GM23338 (cell line): ENCODE results near the gene TMEM163. TPM values are rescaled to one million over a fixed set of nuclear protein-coding genes. Genes with fewer than 3 reads are reported as not detected.

ENCODE experiments used
- ATAC-seq: fragments of 200-7000 bp; cut with Tn5 transposase; 3 replicates; pipeline ENCODE4 v1.9.1; 2020
- DNase-seq: peaks from one replicate; pipeline ENCODE4 v3.0.0-alpha.2; 2015; ENCODE audit warnings: low spot score
- H2AFZ ChIP-seq: fragments of 200-600 bp; sonication (generic); 2 replicates; pipeline ENCODE4 v1.8.0; 2016; ENCODE audit warnings: antibody characterized with exemption, mild to moderate bottlenecking, moderate library complexity
- H3F3A ChIP-seq: fragments of 200-600 bp; sonication (generic); replicated peaks from 2 replicates; pipeline ENCODE4 v1.8.0; 2017; ENCODE audit warnings: antibody characterized with exemption, mixed run types, low read depth
- H3K27ac ChIP-seq: fragments of 200-600 bp; sonication (generic); 2 replicates; pipeline ENCODE4 v1.6.1; 2016; ENCODE audit warnings: low read depth
- H3K27me3 ChIP-seq: fragments of 200-600 bp; sonication (generic); 2 replicates; pipeline ENCODE4 v1.8.0; 2016; ENCODE audit warnings: mild to moderate bottlenecking, mixed run types, moderate library complexity; ENCODE audit not compliant: insufficient read depth
- H3K36me3 ChIP-seq: fragments of 200-600 bp; sonication (generic); 2 replicates; pipeline ENCODE4 v1.8.0; 2016; ENCODE audit warnings: mild to moderate bottlenecking; ENCODE audit not compliant: insufficient read depth
- H3K4me1 ChIP-seq: fragments of 200-600 bp; sonication (generic); 2 replicates; pipeline ENCODE4 v1.8.0; 2016; ENCODE audit warnings: mild to moderate bottlenecking, moderate library complexity; ENCODE audit not compliant: insufficient read depth
- H3K4me2 ChIP-seq: fragments of 200-600 bp; sonication (generic); 2 replicates; pipeline ENCODE4 v1.7.1; 2017; ENCODE audit warnings: mixed run types
- H3K4me3 ChIP-seq: fragments of 200-600 bp; sonication (generic); 2 replicates; pipeline ENCODE4 v1.6.1; 2016; ENCODE audit warnings: mixed run types
- H3K79me2 ChIP-seq: fragments of 200-600 bp; sonication (generic); replicated peaks from 2 replicates; pipeline ENCODE4 v1.8.0; 2017; ENCODE audit warnings: mild to moderate bottlenecking; ENCODE audit not compliant: insufficient read depth
- H3K9me2 ChIP-seq: fragments of 200-600 bp; sonication (generic); 2 replicates; pipeline ENCODE4 v1.8.0; 2017; ENCODE audit not compliant: insufficient read depth
- H4K20me1 ChIP-seq: fragments of 200-600 bp; sonication (generic); replicated peaks from 2 replicates; pipeline ENCODE4 v1.8.0; 2017; ENCODE audit warnings: mild to moderate bottlenecking; ENCODE audit not compliant: insufficient read depth
- H3K27ac Mint-ChIP-seq: 2 replicates; pipeline ENCODE4 v1.8.0; 2020; ENCODE audit warnings: inconsistent platforms, mild to moderate bottlenecking, moderate library complexity, mixed read lengths
- H3K27me3 Mint-ChIP-seq: 3 replicates; pipeline ENCODE4 v1.8.0; 2022; ENCODE audit warnings: low read depth, mild to moderate bottlenecking, moderate library complexity, mixed read lengths, inconsistent platforms; ENCODE audit not compliant: insufficient read depth, poor library complexity
- H3K36me3 Mint-ChIP-seq: 3 replicates; pipeline ENCODE4 v1.8.0; 2021; ENCODE audit warnings: low read depth, mild to moderate bottlenecking, inconsistent platforms, moderate library complexity, mixed read lengths
- H3K4me1 Mint-ChIP-seq: 3 replicates; pipeline ENCODE4 v1.8.0; 2020; ENCODE audit warnings: mild to moderate bottlenecking, inconsistent platforms, mixed read lengths
- H3K4me3 Mint-ChIP-seq: 3 replicates; pipeline ENCODE4 v1.8.0; 2021; ENCODE audit warnings: moderate library complexity, mild to moderate bottlenecking, inconsistent platforms, mixed read lengths
- H3K9me3 Mint-ChIP-seq: 3 replicates; pipeline ENCODE4 v1.8.0; 2020; ENCODE audit warnings: moderate library complexity, mild to moderate bottlenecking, inconsistent platforms, mixed read lengths
- EZH2 ChIP-seq: fragments of 200-600 bp; sonication (generic); IDR thresholded peaks from one replicate; pipeline ENCODE4 v1.8.0; 2017; ENCODE audit warnings: antibody characterized with exemption, mild to moderate bottlenecking, low read depth; ENCODE audit not compliant: unreplicated experiment
- NANOG ChIP-seq: IDR thresholded peaks from 2 replicates; pipeline ENCODE4 v1.6.1; 2016; ENCODE audit warnings: antibody characterized with exemption, borderline replicate concordance
- POLR2AphosphoS5 ChIP-seq: IDR thresholded peaks from 2 replicates; pipeline ENCODE4 v1.6.1; 2016; ENCODE audit warnings: antibody characterized with exemption, low read depth
- STAT1 ChIP-seq: IDR thresholded peaks from one replicate; pipeline ENCODE4 v1.6.1; 2016; ENCODE audit warnings: antibody characterized with exemption; ENCODE audit not compliant: unreplicated experiment
- ZNF114 ChIP-seq: fragments of 250-450 bp; sonication (Bioruptor Pico); IDR thresholded peaks from 2 replicates; pipeline ENCODE4 v1.5.0; 2020; ENCODE audit warnings: mild to moderate bottlenecking, moderate library complexity
- polyA plus RNA-seq: library from polyadenylated mRNA; unstranded; fragments of >200 nt; fragmentation: Nextera tagmentation; extraction: Ambion mirVana; gene quantifications from 2 replicates; pipeline ENCODE4 v1.2.1, GENCODE V29; 2016
- total RNA-seq: library from RNA; depleted of rRNA; stranded (reverse); fragments of >200 nt; shearing (Covaris generic); gene quantifications from 2 replicates; pipeline ENCODE4 v1.2.3, GENCODE V29; 2014
- TF ChIP-seq, protein P1 (sequence below): fragments of 250-450 bp; sonication (Bioruptor Pico); IDR thresholded peaks from 2 replicates; pipeline ENCODE4 v1.5.0; 2020; ENCODE audit warnings: mild to moderate bottlenecking, moderate library complexity
- TF ChIP-seq, protein P2 (sequence below): IDR thresholded peaks from one replicate; pipeline ENCODE4 v1.6.1; 2018; ENCODE audit warnings: antibody characterized with exemption; ENCODE audit not compliant: unreplicated experiment
- TF ChIP-seq, protein P3 (sequence below), 2 experiments: fragments of 200-600 bp in 1 of 2; sonication (generic) in 1 of 2; conservative IDR thresholded peaks; 2 replicates each; pipeline versions ENCODE4 v1.5.1 to v1.6.1; 2016 to 2017; ENCODE audit warnings: antibody characterized with exemption in 2 of 2, low read depth in 2 of 2, mild to moderate bottlenecking in 2 of 2, moderate library complexity in 1 of 2
- TF ChIP-seq, protein P4 (sequence below): IDR thresholded peaks from 2 replicates; pipeline ENCODE4 v1.6.1; 2016; ENCODE audit warnings: antibody characterized with exemption

The TMEM163 gene
- total and polyA plus RNA-seq, 2 experiments from 2014 or later, result 1.1 to 1.8 TPM

DNA sequence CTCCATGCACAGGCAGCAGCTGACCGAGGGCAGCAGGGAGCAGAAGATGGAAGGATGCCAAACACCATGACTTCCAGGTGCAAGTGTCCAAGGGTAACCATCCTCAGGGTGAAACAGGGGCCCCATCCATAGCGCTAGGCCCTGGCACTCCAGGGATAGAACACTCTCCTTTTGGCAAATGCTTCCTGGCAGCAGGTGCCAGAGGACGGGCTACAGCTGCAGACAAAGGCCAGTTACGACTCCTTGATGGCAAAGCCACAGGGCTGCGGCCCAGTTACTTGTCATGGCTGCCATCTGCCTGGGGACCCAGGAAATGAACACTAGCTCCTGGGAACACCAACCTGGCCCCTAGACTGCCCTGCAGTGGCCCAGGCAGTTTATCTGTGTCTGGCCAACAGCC is 178.8 kb downstream of the TMEM163 start (continued):
- TF ChIP-seq, protein P1, sequence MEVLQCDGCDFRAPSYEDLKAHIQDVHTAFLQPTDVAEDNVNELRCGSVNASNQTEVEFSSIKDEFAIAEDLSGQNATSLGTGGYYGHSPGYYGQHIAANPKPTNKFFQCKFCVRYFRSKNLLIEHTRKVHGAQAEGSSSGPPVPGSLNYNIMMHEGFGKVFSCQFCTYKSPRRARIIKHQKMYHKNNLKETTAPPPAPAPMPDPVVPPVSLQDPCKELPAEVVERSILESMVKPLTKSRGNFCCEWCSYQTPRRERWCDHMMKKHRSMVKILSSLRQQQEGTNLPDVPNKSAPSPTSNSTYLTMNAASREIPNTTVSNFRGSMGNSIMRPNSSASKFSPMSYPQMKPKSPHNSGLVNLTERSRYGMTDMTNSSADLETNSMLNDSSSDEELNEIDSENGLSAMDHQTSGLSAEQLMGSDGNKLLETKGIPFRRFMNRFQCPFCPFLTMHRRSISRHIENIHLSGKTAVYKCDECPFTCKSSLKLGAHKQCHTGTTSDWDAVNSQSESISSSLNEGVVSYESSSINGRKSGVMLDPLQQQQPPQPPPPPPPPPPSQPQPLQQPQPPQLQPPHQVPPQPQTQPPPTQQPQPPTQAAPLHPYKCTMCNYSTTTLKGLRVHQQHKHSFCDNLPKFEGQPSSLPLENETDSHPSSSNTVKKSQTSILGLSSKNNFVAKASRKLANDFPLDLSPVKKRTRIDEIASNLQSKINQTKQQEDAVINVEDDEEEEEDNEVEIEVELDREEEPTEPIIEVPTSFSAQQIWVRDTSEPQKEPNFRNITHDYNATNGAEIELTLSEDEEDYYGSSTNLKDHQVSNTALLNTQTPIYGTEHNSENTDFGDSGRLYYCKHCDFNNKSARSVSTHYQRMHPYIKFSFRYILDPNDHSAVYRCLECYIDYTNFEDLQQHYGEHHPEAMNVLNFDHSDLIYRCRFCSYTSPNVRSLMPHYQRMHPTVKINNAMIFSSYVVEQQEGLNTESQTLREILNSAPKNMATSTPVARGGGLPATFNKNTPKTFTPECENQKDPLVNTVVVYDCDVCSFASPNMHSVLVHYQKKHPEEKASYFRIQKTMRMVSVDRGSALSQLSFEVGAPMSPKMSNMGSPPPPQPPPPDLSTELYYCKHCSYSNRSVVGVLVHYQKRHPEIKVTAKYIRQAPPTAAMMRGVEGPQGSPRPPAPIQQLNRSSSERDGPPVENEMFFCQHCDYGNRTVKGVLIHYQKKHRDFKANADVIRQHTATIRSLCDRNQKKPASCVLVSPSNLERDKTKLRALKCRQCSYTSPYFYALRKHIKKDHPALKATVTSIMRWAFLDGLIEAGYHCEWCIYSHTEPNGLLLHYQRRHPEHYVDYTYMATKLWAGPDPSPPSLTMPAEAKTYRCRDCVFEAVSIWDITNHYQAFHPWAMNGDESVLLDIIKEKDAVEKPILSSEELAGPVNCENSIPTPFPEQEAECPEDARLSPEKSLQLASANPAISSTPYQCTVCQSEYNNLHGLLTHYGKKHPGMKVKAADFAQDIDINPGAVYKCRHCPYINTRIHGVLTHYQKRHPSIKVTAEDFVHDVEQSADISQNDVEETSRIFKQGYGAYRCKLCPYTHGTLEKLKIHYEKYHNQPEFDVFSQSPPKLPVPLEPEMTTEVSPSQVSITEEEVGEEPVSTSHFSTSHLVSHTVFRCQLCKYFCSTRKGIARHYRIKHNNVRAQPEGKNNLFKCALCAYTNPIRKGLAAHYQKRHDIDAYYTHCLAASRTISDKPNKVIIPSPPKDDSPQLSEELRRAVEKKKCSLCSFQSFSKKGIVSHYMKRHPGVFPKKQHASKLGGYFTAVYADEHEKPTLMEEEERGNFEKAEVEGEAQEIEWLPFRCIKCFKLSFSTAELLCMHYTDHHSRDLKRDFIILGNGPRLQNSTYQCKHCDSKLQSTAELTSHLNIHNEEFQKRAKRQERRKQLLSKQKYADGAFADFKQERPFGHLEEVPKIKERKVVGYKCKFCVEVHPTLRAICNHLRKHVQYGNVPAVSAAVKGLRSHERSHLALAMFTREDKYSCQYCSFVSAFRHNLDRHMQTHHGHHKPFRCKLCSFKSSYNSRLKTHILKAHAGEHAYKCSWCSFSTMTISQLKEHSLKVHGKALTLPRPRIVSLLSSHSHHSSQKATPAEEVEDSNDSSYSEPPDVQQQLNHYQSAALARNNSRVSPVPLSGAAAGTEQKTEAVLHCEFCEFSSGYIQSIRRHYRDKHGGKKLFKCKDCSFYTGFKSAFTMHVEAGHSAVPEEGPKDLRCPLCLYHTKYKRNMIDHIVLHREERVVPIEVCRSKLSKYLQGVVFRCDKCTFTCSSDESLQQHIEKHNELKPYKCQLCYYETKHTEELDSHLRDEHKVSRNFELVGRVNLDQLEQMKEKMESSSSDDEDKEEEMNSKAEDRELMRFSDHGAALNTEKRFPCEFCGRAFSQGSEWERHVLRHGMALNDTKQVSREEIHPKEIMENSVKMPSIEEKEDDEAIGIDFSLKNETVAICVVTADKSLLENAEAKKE, result no peak
- TF ChIP-seq, protein P2, sequence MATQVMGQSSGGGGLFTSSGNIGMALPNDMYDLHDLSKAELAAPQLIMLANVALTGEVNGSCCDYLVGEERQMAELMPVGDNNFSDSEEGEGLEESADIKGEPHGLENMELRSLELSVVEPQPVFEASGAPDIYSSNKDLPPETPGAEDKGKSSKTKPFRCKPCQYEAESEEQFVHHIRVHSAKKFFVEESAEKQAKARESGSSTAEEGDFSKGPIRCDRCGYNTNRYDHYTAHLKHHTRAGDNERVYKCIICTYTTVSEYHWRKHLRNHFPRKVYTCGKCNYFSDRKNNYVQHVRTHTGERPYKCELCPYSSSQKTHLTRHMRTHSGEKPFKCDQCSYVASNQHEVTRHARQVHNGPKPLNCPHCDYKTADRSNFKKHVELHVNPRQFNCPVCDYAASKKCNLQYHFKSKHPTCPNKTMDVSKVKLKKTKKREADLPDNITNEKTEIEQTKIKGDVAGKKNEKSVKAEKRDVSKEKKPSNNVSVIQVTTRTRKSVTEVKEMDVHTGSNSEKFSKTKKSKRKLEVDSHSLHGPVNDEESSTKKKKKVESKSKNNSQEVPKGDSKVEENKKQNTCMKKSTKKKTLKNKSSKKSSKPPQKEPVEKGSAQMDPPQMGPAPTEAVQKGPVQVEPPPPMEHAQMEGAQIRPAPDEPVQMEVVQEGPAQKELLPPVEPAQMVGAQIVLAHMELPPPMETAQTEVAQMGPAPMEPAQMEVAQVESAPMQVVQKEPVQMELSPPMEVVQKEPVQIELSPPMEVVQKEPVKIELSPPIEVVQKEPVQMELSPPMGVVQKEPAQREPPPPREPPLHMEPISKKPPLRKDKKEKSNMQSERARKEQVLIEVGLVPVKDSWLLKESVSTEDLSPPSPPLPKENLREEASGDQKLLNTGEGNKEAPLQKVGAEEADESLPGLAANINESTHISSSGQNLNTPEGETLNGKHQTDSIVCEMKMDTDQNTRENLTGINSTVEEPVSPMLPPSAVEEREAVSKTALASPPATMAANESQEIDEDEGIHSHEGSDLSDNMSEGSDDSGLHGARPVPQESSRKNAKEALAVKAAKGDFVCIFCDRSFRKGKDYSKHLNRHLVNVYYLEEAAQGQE, result no peak
- TF ChIP-seq NANOG, result no peak

DNA sequence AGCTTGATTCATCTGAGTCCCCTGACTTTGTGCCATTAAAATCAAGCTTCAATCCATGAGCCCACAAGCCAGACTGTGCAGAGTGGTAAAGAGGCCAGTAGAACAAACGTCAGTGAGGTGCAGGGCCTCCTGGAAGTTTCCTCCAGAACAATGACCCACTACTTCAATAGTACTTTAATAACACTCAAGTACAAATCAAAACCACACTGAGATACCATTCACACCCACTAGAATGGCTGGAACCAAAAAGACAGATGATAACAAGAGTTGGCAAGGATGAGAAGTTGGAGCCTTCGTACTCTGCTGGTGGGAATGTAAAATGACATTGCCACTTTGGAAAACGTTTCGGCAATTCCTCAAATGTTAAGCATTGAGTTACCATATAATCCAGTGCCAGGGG is 181.1 kb downstream of the TMEM163 start:
- no peak overlapping the region for H3K27ac Mint-ChIP-seq
- Histone ChIP-seq H4K20me1 (no peaks in the 10 kb centered on the region), H3K4me2 (no peak overlapping the region), H2AFZ (no peak overlapping the region), H3K4me3 (no peak overlapping the region), H3K4me1 (no peaks in the 10 kb centered on the region), H3K27ac (no peak overlapping the region), H3K36me3 (no peaks in the 10 kb centered on the region), H3K79me2 (no peaks in the 10 kb centered on the region), H3K27me3 (no peaks in the 10 kb centered on the region), H3F3A (no peaks in the 10 kb centered on the region), H3K9me2 (no peaks in the 10 kb centered on the region; the same call in 1 of the 2 replicates)
- no peaks in the 10 kb centered on the region for H3K36me3 Mint-ChIP-seq
- DNase-seq (no peak), ATAC-seq (no peak)
- peaks cover 6% of the 10 kb centered on the region for H3K27me3 Mint-ChIP-seq
- H3K4me1 Mint-ChIP-seq, result peaks cover 16% of the 10 kb centered on the region
- no peaks in the 10 kb centered on the region; the same call in 2 of the 3 replicates for H3K9me3 Mint-ChIP-seq
- H3K4me3 Mint-ChIP-seq, result no peak overlapping the region
- TF ChIP-seq ZNF114, result no peak
- TF ChIP-seq STAT1, result no peak
- TF ChIP-seq, protein P3, sequence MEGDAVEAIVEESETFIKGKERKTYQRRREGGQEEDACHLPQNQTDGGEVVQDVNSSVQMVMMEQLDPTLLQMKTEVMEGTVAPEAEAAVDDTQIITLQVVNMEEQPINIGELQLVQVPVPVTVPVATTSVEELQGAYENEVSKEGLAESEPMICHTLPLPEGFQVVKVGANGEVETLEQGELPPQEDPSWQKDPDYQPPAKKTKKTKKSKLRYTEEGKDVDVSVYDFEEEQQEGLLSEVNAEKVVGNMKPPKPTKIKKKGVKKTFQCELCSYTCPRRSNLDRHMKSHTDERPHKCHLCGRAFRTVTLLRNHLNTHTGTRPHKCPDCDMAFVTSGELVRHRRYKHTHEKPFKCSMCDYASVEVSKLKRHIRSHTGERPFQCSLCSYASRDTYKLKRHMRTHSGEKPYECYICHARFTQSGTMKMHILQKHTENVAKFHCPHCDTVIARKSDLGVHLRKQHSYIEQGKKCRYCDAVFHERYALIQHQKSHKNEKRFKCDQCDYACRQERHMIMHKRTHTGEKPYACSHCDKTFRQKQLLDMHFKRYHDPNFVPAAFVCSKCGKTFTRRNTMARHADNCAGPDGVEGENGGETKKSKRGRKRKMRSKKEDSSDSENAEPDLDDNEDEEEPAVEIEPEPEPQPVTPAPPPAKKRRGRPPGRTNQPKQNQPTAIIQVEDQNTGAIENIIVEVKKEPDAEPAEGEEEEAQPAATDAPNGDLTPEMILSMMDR (conservative IDR thresholded peaks at IDR 0.05; ENCODE audit: low read depth in 2 of 2), result no peak
- no peak for TF ChIP-seq POLR2AphosphoS5
- TF ChIP-seq EZH2, result no peak
- TF ChIP-seq, protein P2, result no peak
- TF ChIP-seq, protein P4, sequence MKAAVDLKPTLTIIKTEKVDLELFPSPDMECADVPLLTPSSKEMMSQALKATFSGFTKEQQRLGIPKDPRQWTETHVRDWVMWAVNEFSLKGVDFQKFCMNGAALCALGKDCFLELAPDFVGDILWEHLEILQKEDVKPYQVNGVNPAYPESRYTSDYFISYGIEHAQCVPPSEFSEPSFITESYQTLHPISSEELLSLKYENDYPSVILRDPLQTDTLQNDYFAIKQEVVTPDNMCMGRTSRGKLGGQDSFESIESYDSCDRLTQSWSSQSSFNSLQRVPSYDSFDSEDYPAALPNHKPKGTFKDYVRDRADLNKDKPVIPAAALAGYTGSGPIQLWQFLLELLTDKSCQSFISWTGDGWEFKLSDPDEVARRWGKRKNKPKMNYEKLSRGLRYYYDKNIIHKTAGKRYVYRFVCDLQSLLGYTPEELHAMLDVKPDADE, result no peak
